BJ (cell line): ENCODE results near the gene TYW3. TPM values are rescaled to one million over a fixed set of nuclear protein-coding genes. Genes with fewer than 3 reads are reported as not detected.

ENCODE experiments used
- CTCF ChIA-PET: fragments of 350-600 bp; formaldehyde crosslinking; extraction: SDS; loops from one replicate; lab custom pipeline; 2021; ENCODE audit warnings: antibody characterized with exemption, inconsistent platforms; lab: Yijun Ruan, JAX
- POLR2A ChIA-PET: fragments of 300-600 bp; sonication (Branson Sonifier 250); formaldehyde crosslinking; extraction: SDS; loops from one replicate; lab custom pipeline; 2021; ENCODE audit warnings: antibody characterized with exemption; lab: Charles Lee
- DNase-seq: peaks from one replicate; pipeline ENCODE4 v3.0.0-alpha.2; 2011; ENCODE audit warnings: low read depth
- H3K27me3 ChIP-seq: 2 replicates; pipeline ENCODE4 v1.6.0; 2011; ENCODE audit warnings: low read length; ENCODE audit not compliant: control insufficient read depth, insufficient read depth
- H3K36me3 ChIP-seq: 2 replicates; pipeline ENCODE4 v1.5.1; 2011; ENCODE audit warnings: low read length; ENCODE audit not compliant: control insufficient read depth, insufficient read depth
- H3K4me3 ChIP-seq: 2 replicates; pipeline ENCODE4 v1.5.1; 2011; ENCODE audit warnings: low read depth, mild to moderate bottlenecking, control low read depth, low read length
- polyA plus RNA-seq: library from polyadenylated mRNA; depleted of rRNA; stranded (reverse); fragments of >200 nt; gene quantifications from 2 replicates; pipeline ENCODE4 v1.2.3, GENCODE V29; 2011
- TF ChIP-seq, protein P1 (sequence below): IDR thresholded peaks from 2 replicates; pipeline ENCODE4 v1.5.1; 2011; ENCODE audit warnings: low read depth, mild to moderate bottlenecking, control low read depth, inconsistent platforms, low read length, moderate library complexity; ENCODE audit not compliant: insufficient read depth

Gene TYW3
- polyA plus RNA-seq, 1 experiment: 9.2 TPM

DNA sequence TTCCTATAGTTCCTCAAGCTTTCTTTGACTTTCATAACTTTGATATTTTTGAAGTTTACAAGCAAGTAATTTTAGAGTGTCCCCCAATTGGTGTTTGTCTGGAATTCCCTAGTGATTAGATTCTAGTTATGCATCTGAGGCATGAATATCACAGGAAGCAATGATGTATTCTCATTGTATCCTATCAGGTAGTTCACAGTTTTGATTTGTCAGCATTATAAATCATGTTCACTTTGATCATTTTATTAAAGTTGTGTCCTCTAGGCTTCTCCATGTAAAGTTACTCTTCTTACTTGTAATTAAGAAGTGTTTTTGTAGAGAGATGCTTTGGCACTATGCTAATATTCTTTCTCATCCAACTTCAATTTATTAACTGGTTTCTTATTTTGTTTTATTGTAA, 53.0 kb downstream of the TYW3 start:
- ChIA-PET POLR2A (no interaction called here), CTCF (no interaction called here)
- TF ChIP-seq, protein P1, sequence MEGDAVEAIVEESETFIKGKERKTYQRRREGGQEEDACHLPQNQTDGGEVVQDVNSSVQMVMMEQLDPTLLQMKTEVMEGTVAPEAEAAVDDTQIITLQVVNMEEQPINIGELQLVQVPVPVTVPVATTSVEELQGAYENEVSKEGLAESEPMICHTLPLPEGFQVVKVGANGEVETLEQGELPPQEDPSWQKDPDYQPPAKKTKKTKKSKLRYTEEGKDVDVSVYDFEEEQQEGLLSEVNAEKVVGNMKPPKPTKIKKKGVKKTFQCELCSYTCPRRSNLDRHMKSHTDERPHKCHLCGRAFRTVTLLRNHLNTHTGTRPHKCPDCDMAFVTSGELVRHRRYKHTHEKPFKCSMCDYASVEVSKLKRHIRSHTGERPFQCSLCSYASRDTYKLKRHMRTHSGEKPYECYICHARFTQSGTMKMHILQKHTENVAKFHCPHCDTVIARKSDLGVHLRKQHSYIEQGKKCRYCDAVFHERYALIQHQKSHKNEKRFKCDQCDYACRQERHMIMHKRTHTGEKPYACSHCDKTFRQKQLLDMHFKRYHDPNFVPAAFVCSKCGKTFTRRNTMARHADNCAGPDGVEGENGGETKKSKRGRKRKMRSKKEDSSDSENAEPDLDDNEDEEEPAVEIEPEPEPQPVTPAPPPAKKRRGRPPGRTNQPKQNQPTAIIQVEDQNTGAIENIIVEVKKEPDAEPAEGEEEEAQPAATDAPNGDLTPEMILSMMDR: no peak
- H3K36me3 ChIP-seq: no peaks in the 10 kb centered on the region
- no peak overlapping the region for H3K4me3 ChIP-seq
- no peaks in the 10 kb centered on the region for H3K27me3 ChIP-seq
- no peak for DNase-seq

DNA sequence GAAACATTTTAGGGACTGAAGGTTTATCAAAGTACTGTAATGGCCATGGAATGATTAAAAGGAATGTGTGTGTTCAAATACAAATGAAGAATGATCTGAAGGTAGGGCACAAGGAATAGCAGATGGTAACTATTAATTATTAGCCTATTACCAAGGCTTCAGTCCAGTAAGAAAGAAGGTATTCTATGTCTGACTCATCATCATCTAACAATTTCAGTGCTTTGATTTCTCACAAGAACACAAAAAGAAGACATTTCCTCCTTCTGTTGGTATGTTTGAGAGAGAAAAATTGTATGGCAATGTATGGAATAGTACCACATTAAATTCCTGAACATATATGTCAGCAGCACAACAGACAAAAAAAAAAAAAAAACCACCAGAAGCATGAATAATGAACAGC, 57.5 kb downstream of the TYW3 start:
- DNase-seq: no peak
- ChIA-PET POLR2A (no interaction called here), CTCF (no interaction called here)
- TF ChIP-seq, protein P1: no peak
- Histone ChIP-seq H3K4me3 (no peak overlapping the region), H3K36me3 (no peaks in the 10 kb centered on the region), H3K27me3 (no peaks in the 10 kb centered on the region)

DNA sequence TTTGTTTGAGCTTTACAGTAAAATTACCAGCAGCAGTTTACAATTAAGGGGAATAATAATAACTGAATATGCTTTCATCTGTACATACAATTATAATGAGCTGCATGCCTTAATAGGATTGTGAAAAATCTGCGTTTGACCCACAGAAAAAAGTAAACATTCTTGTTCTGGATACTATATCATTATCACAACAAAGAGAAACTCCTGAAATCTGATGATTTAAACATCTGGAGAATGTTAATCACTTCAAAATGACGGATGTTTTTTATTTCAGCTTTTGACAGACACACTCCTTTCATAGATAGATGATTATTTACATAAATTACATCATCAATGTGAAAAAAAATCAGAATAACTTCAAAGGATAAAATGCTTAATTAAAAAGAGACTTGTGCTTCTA, 58.5 kb downstream of the TYW3 start:
- Histone ChIP-seq H3K27me3 (no peaks in the 10 kb centered on the region), H3K4me3 (no peak overlapping the region), H3K36me3 (no peaks in the 10 kb centered on the region)
- POLR2A ChIA-PET: no interaction called here
- CTCF ChIA-PET: interaction anchor here (1.4 kb wide), 1 partner anchor 19 kb away, joined by 5 read pairs; no protein-coding TSS in a partner anchor
- TF ChIP-seq, protein P1: no peak
- no peak for DNase-seq

GRCh38 chr1:74799119-74799657, 66.2 kb downstream of the TYW3 start:
- no peaks in the 10 kb centered on the region for H3K36me3 ChIP-seq
- POLR2A ChIA-PET: no interaction called here
- TF ChIP-seq, protein P1: no peak
- DNase-seq: no peak
- no peaks in the 10 kb centered on the region for H3K27me3 ChIP-seq
- CTCF ChIA-PET: no interaction called here
- no peak overlapping the region for H3K4me3 ChIP-seq

DNA sequence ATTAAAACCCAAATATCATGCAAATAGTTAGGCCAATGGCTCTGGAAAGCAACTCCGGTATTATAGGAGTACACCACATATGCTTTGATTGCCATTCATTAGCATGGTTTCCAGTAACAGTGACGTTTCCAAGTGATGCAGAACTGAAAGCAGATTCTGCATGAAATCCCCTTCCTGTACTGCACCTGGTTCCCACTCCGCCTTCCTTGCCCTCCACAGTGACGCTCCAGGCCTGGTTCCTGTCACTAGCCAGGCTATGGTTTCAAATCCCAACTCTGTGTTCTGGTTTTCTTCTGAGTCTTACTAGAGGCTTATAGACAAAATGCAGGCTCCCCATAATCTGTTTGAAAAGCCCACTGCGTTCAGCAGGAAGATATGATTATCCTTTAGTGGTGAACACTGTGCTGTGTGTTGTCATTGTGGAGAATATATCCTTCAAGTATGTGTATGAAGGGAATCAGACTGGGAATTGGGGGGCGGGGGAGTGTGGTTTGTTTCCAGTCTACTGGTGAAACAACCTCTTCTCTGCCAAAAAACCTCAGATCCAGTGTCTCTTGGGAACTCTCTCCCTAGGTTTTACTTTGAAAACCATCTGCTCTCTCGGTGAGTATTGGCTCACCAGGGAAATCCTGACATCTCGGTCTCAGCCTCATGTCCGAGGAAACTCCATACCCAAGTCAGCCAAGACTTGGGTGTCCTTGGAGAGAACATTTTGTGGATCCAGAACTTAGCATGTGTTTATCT, 78.7 kb downstream of the TYW3 start:
- no peaks in the 10 kb centered on the region for H3K27me3 ChIP-seq
- POLR2A ChIA-PET: no interaction called here
- no peak for DNase-seq
- TF ChIP-seq, protein P1: no peak
- H3K36me3 ChIP-seq: no peaks in the 10 kb centered on the region
- no peak overlapping the region for H3K4me3 ChIP-seq
- CTCF ChIA-PET: no interaction called here
